Stimulated activated naive CD8-positive, alpha-beta T cell treated with anti-CD3 and anti-CD28 coated beads, Interleukin-15, Interleukin-2, amounts not matched to agents 100 ng/mL and 50 ng/mL, for 24 hours (primary cell): Measurements from ENCODE around the gene CSMD2.

Experiments used
- H3K27ac Mint-ChIP-seq: one replicate; pipeline ENCODE4 v1.8.0; 2021; ENCODE audit warnings: mild to moderate bottlenecking, mixed read lengths
- H3K27me3 Mint-ChIP-seq: one replicate; pipeline ENCODE4 v1.8.0; 2021; ENCODE audit warnings: mixed read lengths
- H3K36me3 Mint-ChIP-seq: one replicate; pipeline ENCODE4 v1.8.0; 2021; ENCODE audit warnings: low read depth, mixed read lengths
- H3K4me1 Mint-ChIP-seq: one replicate; pipeline ENCODE4 v1.8.0; 2021; ENCODE audit warnings: low read depth, mixed read lengths
- H3K4me3 Mint-ChIP-seq: one replicate; pipeline ENCODE4 v1.8.0; 2021; ENCODE audit warnings: mild to moderate bottlenecking, mixed read lengths
- H3K9me3 Mint-ChIP-seq: one replicate; pipeline ENCODE4 v1.8.0; 2021; ENCODE audit warnings: mixed read lengths

Gene CSMD2

GRCh38 chr1:33826311-33826710 lies 338.7 kb downstream of the CSMD2 start:
- Mint-ChIP-seq H3K36me3 (no peaks in the 10 kb centered on the region), H3K9me3 (no peaks in the 10 kb centered on the region), H3K27ac (no peak overlapping the region), H3K4me1 (no peaks in the 10 kb centered on the region), H3K4me3 (no peak overlapping the region), H3K27me3 (peaks cover 18% of the 10 kb centered on the region)

DNA sequence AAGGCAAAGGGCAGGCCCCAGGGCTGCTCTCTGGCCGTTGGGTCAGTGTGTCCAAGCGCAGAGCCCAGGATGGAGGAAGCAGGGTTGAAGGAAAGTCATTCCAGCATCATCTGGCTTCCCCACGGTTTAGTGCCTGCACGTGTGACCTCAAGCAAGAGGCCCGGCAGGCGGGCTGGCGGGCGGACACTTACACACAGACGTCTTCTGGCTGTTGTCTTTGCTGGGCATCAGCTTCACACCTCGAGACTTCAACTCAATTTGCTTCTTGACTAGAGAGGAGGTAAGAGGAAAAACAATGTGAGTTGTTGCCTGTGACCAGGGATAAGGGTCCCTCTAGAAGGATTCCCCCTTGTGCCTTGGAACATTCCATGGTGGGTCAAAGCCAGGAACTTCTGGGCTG lies 339.5 kb downstream of the CSMD2 start:
- H3K27ac Mint-ChIP-seq: no peak overlapping the region

DNA sequence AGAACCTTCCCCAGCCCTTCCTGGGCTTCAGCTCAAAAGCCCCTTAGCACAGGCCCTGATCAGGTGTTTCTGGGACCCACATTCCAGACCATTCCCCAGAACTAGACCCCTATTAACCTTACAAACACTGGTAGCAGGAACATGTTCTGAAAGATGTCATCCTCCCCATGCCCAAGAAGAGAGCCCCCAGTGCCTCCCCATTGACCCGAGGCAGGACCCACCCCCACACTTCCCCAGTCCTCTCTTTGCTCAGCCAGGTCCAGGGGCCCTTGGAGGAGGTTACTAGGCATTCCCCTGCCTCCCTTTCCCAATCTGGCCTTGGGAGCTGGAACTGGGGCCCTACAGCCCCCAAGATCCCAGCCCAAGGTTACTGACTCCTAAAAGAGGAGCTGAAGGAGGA lies 340.1 kb downstream of the CSMD2 start:
- no peak overlapping the region for H3K27ac Mint-ChIP-seq
- no peaks in the 10 kb centered on the region for H3K9me3 Mint-ChIP-seq
- H3K4me1 Mint-ChIP-seq: no peaks in the 10 kb centered on the region
- H3K4me3 Mint-ChIP-seq: no peak overlapping the region
- H3K36me3 Mint-ChIP-seq: no peaks in the 10 kb centered on the region
- peaks cover 18% of the 10 kb centered on the region for H3K27me3 Mint-ChIP-seq

More for the DNA sequence above, 339.5 kb downstream of the CSMD2 start:
- H3K4me1 Mint-ChIP-seq: no peaks in the 10 kb centered on the region
- peaks cover 18% of the 10 kb centered on the region for H3K27me3 Mint-ChIP-seq
- H3K36me3 Mint-ChIP-seq: no peaks in the 10 kb centered on the region
- H3K9me3 Mint-ChIP-seq: no peaks in the 10 kb centered on the region
- H3K4me3 Mint-ChIP-seq: no peak overlapping the region

GRCh38 chr1:33824321-33824720 lies 340.7 kb downstream of the CSMD2 start:
- Mint-ChIP-seq H3K36me3 (no peaks in the 10 kb centered on the region), H3K9me3 (no peaks in the 10 kb centered on the region), H3K4me3 (no peak overlapping the region), H3K27me3 (peaks cover 18% of the 10 kb centered on the region), H3K4me1 (no peaks in the 10 kb centered on the region), H3K27ac (no peak overlapping the region)

GRCh38 chr1:33823830-33824229 lies 341.2 kb downstream of the CSMD2 start:
- peaks cover 16% of the 10 kb centered on the region for H3K27me3 Mint-ChIP-seq
- H3K4me1 Mint-ChIP-seq: no peaks in the 10 kb centered on the region
- H3K4me3 Mint-ChIP-seq: no peak overlapping the region
- no peak overlapping the region for H3K27ac Mint-ChIP-seq
- no peaks in the 10 kb centered on the region for H3K36me3 Mint-ChIP-seq
- no peaks in the 10 kb centered on the region for H3K9me3 Mint-ChIP-seq

- Mint-ChIP-seq H3K4me1 (no peaks in the 10 kb centered on the region), H3K36me3 (no peaks in the 10 kb centered on the region), H3K27ac (no peak overlapping the region), H3K27me3 (peaks cover 14% of the 10 kb centered on the region), H3K9me3 (no peaks in the 10 kb centered on the region), H3K4me3 (no peak overlapping the region)
These were observed 341.6 kb downstream of the CSMD2 start for GRCh38 chr1:33823401-33823800.

DNA sequence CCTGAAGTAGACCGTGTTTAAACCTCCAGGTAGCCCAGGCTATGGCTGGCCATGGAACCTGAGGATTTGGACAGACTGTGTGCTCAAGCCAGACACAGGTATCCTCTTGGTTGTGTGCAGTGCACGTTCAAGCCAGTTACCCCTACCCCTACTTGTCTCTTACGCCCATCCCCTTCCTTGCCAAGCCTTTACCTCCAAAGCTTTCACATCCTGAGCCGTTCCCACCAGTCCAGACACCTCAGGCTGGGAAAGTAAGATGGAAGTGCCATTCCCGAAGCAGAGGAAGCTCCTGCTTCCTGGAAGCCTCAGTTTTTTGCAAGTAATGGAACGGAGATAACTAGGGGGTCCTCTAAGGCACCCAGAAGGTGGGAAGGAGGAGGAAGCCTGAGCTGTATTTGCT lies 342.6 kb downstream of the CSMD2 start:
- no peak overlapping the region for H3K27ac Mint-ChIP-seq
- no peak overlapping the region for H3K4me3 Mint-ChIP-seq
- no peaks in the 10 kb centered on the region for H3K4me1 Mint-ChIP-seq
- H3K36me3 Mint-ChIP-seq: no peaks in the 10 kb centered on the region
- H3K27me3 Mint-ChIP-seq: peaks cover 14% of the 10 kb centered on the region
- no peaks in the 10 kb centered on the region for H3K9me3 Mint-ChIP-seq

GRCh38 chr1:33821291-33821690 lies 343.7 kb downstream of the CSMD2 start:
- H3K27me3 Mint-ChIP-seq: peaks cover 9% of the 10 kb centered on the region
- no peak overlapping the region for H3K4me3 Mint-ChIP-seq
- H3K9me3 Mint-ChIP-seq: no peaks in the 10 kb centered on the region
- H3K4me1 Mint-ChIP-seq: no peaks in the 10 kb centered on the region
- no peak overlapping the region for H3K27ac Mint-ChIP-seq
- H3K36me3 Mint-ChIP-seq: no peaks in the 10 kb centered on the region

DNA sequence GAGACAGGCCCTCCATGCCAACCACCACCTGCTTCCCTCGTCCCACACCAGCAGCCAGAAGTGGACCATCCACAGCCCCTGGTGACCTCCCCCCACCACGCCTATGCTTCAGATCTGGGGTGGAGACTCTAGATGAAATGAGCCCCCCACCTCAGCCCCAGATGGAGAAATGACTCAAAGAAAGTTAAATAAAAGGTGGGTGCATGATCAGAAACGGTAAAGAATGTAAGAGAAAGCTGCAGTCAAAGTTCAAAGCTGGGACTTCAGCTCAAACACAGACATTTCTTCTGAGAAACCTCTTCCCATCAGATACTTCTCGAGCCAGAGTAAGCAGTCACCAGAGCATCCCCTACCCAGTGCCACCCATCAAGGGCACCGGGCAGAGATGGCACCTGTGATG lies 344.2 kb downstream of the CSMD2 start:
- Mint-ChIP-seq H3K9me3 (no peaks in the 10 kb centered on the region), H3K27ac (no peak overlapping the region), H3K27me3 (peaks cover 10% of the 10 kb centered on the region), H3K4me1 (no peaks in the 10 kb centered on the region), H3K4me3 (no peak overlapping the region), H3K36me3 (no peaks in the 10 kb centered on the region)

DNA sequence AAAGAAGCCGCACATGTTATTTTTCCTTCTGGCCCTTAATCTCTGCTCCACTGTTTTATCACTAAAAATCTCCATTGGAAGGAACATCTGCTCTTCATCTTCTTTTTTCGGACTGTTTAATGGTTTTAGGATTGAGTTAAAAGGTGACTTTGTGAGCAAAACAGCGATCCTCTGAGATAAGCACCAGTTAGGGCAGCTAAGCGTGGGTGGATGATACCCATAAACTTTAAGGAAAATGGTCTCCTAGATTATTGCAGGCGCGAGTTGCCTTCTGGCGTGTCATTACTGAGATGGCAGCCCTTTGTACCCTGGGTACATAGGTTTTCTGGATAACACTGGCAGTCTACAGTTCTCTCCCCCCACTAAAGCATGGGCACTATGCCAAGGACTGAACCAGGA lies 345.1 kb downstream of the CSMD2 start:
- H3K9me3 Mint-ChIP-seq: no peaks in the 10 kb centered on the region
- H3K27ac Mint-ChIP-seq: no peak overlapping the region
- no peaks in the 10 kb centered on the region for H3K4me1 Mint-ChIP-seq
- no peak overlapping the region for H3K4me3 Mint-ChIP-seq
- H3K36me3 Mint-ChIP-seq: no peaks in the 10 kb centered on the region
- peaks cover 12% of the 10 kb centered on the region for H3K27me3 Mint-ChIP-seq

- H3K27ac Mint-ChIP-seq: no peak overlapping the region
These were observed 345.6 kb downstream of the CSMD2 start for GRCh38 chr1:33819290-33819912.

DNA sequence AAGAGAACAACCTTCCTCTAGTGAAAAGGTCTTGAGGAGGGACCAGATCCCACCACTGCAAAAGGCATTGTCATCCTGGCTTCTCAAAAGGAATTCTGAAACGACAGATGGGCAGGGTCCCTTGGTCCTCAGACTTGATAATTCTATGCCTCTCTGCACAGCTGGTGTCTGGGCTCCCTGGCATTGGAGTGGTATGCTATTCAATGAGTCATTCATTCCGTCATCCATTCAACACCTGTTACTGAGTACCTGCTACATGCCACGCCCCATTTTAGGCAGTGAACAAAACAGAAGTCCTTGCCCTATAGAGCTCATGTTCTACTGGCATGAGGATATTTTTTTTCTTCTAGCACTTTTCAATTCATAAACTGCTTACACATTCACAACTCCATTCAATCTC lies 347.0 kb downstream of the CSMD2 start:
- Mint-ChIP-seq H3K36me3 (no peaks in the 10 kb centered on the region), H3K9me3 (no peaks in the 10 kb centered on the region), H3K4me3 (no peak overlapping the region), H3K4me1 (no peaks in the 10 kb centered on the region), H3K27ac (no peak overlapping the region), H3K27me3 (peaks cover 26% of the 10 kb centered on the region)

More at GRCh38 chr1:33819290-33819912, 345.6 kb downstream of the CSMD2 start:
- Mint-ChIP-seq H3K4me1 (no peaks in the 10 kb centered on the region), H3K4me3 (no peak overlapping the region), H3K36me3 (no peaks in the 10 kb centered on the region), H3K27me3 (peaks cover 17% of the 10 kb centered on the region), H3K9me3 (no peaks in the 10 kb centered on the region)

- Mint-ChIP-seq H3K4me3 (no peak overlapping the region), H3K27me3 (peaks cover 21% of the 10 kb centered on the region), H3K27ac (no peak overlapping the region), H3K9me3 (no peaks in the 10 kb centered on the region), H3K4me1 (no peaks in the 10 kb centered on the region), H3K36me3 (no peaks in the 10 kb centered on the region)
These were observed 350.0 kb downstream of the CSMD2 start for GRCh38 chr1:33815061-33815460.

GRCh38 chr1:33814166-33814565 lies 350.9 kb downstream of the CSMD2 start:
- H3K4me3 Mint-ChIP-seq: no peak overlapping the region
- H3K4me1 Mint-ChIP-seq: no peaks in the 10 kb centered on the region
- no peaks in the 10 kb centered on the region for H3K36me3 Mint-ChIP-seq
- H3K27me3 Mint-ChIP-seq: peaks cover 21% of the 10 kb centered on the region
- H3K9me3 Mint-ChIP-seq: peaks cover 5% of the 10 kb centered on the region
- no peak overlapping the region for H3K27ac Mint-ChIP-seq

- Mint-ChIP-seq H3K9me3 (peaks cover 26% of the 10 kb centered on the region), H3K4me1 (no peaks in the 10 kb centered on the region), H3K27me3 (peaks cover 20% of the 10 kb centered on the region), H3K4me3 (no peak overlapping the region), H3K36me3 (no peaks in the 10 kb centered on the region), H3K27ac (no peak overlapping the region)
These were observed 354.5 kb downstream of the CSMD2 start for GRCh38 chr1:33810571-33810970.

GRCh38 chr1:33805988-33806387 lies 359.0 kb downstream of the CSMD2 start:
- Mint-ChIP-seq H3K4me3 (no peak overlapping the region), H3K4me1 (no peaks in the 10 kb centered on the region), H3K9me3 (peaks cover 26% of the 10 kb centered on the region), H3K36me3 (no peaks in the 10 kb centered on the region), H3K27ac (no peak overlapping the region), H3K27me3 (peaks cover 3% of the 10 kb centered on the region)
